Measurements from ENCODE around the gene RABEP1. TPM values are rescaled to one million over a fixed set of nuclear protein-coding genes. Genes with fewer than 3 reads are reported as not detected.

RABEP1 gene
- total and polyA plus RNA-seq, 12 donors: 19.5 to 69.1 (median 56.8) TPM

DNA sequence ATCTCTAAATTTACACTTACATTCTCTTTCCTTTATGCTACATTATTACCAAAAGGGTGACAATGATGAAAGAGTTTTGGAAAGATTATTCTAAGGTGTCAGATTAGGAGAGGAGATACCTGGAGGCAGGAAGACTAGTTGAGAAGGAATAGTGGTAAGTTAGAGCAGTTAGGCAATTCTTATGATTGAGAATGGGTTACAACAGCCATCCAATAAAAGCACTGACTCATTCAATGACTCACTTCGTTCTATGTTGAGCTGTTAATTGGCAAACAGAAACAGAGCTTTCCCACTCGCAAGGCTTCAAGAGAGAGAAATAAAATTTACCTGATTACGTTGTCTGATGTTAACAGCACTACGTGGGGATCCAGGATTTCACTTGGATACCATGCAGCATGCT lies 131.6 kb downstream of the RABEP1 start:
- ATAC-seq: peak in 2 of 8 donors; percentile 30 to 62
- 78 to 81% methylated on average over 4 of the region's 4 CpGs for WGBS, 2 donors
- TF ChIP-seq, protein P1, sequence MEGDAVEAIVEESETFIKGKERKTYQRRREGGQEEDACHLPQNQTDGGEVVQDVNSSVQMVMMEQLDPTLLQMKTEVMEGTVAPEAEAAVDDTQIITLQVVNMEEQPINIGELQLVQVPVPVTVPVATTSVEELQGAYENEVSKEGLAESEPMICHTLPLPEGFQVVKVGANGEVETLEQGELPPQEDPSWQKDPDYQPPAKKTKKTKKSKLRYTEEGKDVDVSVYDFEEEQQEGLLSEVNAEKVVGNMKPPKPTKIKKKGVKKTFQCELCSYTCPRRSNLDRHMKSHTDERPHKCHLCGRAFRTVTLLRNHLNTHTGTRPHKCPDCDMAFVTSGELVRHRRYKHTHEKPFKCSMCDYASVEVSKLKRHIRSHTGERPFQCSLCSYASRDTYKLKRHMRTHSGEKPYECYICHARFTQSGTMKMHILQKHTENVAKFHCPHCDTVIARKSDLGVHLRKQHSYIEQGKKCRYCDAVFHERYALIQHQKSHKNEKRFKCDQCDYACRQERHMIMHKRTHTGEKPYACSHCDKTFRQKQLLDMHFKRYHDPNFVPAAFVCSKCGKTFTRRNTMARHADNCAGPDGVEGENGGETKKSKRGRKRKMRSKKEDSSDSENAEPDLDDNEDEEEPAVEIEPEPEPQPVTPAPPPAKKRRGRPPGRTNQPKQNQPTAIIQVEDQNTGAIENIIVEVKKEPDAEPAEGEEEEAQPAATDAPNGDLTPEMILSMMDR (IDR thresholded peaks at IDR 0.05): no peak

DNA sequence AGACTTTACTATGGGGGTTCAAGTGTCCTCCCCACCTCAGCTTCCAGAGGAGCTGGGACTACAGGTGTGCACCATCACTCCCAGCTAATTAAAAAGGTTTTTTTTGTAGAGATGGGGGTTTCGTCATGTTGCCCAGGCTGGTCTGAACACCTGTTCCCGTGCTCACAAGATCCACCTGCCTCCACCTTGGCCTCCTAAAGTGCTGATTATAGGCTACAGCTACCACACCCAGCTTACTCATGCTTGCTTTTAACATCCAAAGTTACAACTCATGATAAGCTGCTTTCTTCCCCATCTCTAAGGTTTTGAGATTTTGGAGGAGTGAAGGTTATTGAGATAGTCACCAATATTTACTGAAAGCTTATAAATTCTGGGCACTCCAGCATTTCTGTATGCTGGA lies 134.8 kb downstream of the RABEP1 start:
- DNase-seq (no peak), ATAC-seq (no peak)
- Histone ChIP-seq H3K27ac (no peak overlapping the region), H3K36me3 (peaks cover 0 to 69% (median 11%) of the 10 kb centered on the region in 9 donors), H3K4me1 (peaks cover 4 to 44% (median 32%) of the 10 kb centered on the region in 9 donors), H3K4me3 (no peak overlapping the region), H3K27me3 (no peaks in the 10 kb centered on the region), H3K9me3 (no peaks in the 10 kb centered on the region)
- TF ChIP-seq, protein P1 (IDR thresholded peaks at IDR 0.05): no peak
- 95 to 97% methylated on average over 2 of the region's 2 CpGs for WGBS, 2 donors
- intact Hi-C loops (cut with DNase I): no loop called here

More for the DNA sequence above, 131.6 kb downstream of the RABEP1 start:
- Histone ChIP-seq H3K4me1 (peaks cover 4 to 32% (median 22%) of the 10 kb centered on the region in 9 donors), H3K9me3 (no peaks in the 10 kb centered on the region), H3K4me3 (no peak overlapping the region), H3K27me3 (no peaks in the 10 kb centered on the region), H3K27ac (no peak overlapping the region), H3K36me3 (peaks cover 0 to 93% (median 35%) of the 10 kb centered on the region in 9 donors)
- intact Hi-C loops (cut with DNase I): no loop called here
- no peak for DNase-seq

DNA sequence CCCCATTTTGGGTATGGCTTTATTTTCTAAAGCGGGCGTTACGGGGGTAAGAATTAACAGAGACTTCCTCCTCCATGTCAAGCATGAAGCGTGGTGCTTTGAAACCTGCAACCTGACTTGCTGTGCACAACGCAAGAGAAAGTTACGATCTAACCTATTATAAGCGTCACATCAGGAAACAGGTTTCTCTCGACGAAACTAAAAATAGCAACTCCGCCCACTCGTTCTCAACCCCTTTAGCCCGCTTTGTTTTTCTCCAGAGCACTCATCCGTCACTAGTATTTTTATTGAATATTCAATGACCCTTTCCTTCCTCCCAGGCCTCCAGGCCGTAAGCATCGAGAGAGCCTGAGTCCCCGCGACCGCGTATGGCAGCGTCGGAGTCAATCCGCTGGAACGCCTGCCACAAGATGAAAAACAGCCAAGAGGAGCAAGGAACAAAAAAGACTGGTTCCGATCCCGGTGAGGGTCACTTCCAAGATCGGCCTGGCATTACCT lies 136.8 kb downstream of the RABEP1 start:
- intact Hi-C loops (cut with DNase I): loop anchor here in 1 of 10 donors (2.0 kb wide), 1 partner anchor 68 kb away; the partner anchor contains the start of genes DERL2 and MIS12
- peak in 1 of 2 donors; percentile 23 for DNase-seq
- TF ChIP-seq, protein P1 (IDR thresholded peaks at IDR 0.05): no peak
- ATAC-seq: peak in 5 of 8 donors; percentile 1 to 22 (median 1)
- H3K9me3 ChIP-seq: no peaks in the 10 kb centered on the region
- H3K36me3 ChIP-seq: peaks cover 0 to 69% (median 10%) of the 10 kb centered on the region in 9 donors
- no peaks in the 10 kb centered on the region for H3K27me3 ChIP-seq
- H3K4me3 ChIP-seq: peak overlapping the region; percentile 62 to 95 (median 82)
- 0% methylated on average over 26 of the region's 26 CpGs for WGBS, 2 donors
- peak overlapping the region; percentile 70 to 91 (median 86) for H3K27ac ChIP-seq
- peaks cover 4 to 43% (median 32%) of the 10 kb centered on the region in 9 donors for H3K4me1 ChIP-seq

DNA sequence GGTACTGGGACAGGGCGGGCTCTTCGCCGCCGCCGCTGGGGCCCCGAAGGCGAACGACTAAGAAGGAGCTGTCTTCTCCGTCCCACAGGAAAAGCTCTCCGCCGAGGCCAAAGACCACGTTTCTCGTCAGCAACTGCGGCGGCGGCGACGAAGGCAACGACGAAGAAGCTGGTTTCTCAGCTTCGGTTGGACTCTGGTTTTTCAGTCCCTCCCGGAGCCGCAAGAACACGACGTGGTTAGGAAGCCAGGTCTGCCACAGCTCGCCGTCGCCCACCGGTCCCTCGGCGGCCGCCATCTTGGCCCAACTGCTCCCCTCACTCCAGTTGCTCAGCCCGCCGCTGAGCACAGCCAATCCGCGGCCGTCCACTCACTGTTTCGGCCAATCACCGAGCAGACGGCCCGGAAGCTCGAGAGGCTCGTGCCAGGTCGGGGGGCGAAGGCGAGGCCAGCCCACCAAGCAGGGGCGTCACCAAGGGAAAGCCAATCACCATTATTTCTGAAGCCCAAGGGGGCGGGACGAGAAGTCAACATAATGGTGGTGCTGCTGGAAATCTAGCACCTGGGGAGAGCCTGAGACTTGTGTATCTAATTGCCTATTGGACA lies 137.4 kb downstream of the RABEP1 start, which contains the start of gene NUP88:
NUP88 (minus strand) TSS at position 307 of the 603 bp plus-strand sequence; CDS start at position 295, 12 bp downstream.
- peak within 1 kb of the TSS; percentile 62 to 95 (median 84) for H3K4me3 ChIP-seq
- ATAC-seq (peak; percentile 97 to 99 (median 99)), DNase-seq (peak; percentile 94 to 95)
- 0% methylated on average over 49 of the region's 49 CpGs for WGBS, 2 donors
- peaks cover 0 to 69% (median 10%) of the 10 kb centered on the region in 9 donors for H3K36me3 ChIP-seq
- peak within 1 kb of the TSS; percentile 70 to 91 (median 86) for H3K27ac ChIP-seq
- intact Hi-C loops (cut with DNase I): loop anchor here in 1 of 10 donors (2.0 kb wide), 1 partner anchor 67 kb away; the partner anchor contains the start of genes DERL2 and MIS12
- peaks cover 4 to 38% (median 32%) of the 10 kb centered on the region in 9 donors for H3K4me1 ChIP-seq
- H3K27me3 ChIP-seq: no peaks in the 10 kb centered on the region
- H3K9me3 ChIP-seq: no peaks in the 10 kb centered on the region
- TF ChIP-seq, protein P1 (IDR thresholded peaks at IDR 0.05): no peak

All from heart right ventricle (tissue), 16 donors.